HG03196 (cell line): Measurements from ENCODE around the gene PYDC1.
"Not testable (repeated sequence)": the region's sequence is repeated elsewhere in the genome, so short reads cannot be mapped to it uniquely, and the experiment has no call there.

Experiments used
- ATAC-seq: cut with Tn5 transposase; IDR thresholded peaks from one replicate; pipeline ENCODE4 v1.9.1; 2021; ENCODE audit not compliant: unreplicated experiment

Gene PYDC1

GRCh38 chr16:31223044-31223443, 6.1 kb upstream of the PYDC1 start:
- ATAC-seq: no peak

DNA sequence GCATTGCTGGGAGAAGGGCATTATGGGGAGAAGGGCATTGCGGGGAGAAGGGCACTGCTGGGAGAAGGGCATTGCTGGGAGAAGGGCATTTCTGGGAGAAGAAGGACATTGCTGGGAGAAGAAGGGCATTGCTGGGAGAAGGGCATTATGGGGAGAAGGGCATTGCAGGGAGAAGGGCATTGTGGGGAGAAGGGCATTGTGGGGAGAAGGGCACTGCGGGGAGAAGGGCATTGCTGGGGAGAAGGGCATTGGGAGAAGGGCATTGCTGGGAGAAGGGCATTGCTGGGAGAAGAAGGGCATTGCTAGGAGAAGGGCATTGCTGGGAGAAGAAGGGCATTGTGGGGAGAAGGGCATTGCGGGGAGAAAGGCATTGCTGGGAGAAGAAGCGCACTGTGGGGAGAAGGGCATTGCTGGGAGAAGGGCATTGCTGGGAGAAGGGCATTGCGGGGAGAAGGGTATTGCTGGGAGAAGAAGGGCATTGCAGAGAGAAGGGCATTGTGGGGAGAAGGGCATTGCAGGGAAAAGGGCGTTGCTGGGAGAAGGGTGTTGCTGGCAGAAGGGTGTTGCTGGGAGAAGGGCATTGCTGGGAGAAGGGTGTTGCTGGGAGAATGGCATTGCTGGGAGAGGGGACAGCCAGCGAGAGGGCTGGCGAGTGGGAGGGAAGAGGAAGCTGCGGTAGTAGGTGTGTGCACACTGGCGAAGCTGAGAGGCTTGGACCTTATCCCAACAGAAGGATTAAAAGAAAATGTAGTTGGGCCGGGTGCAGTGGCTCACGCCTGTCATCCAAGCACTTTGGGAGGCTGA, 4.6 kb upstream of the PYDC1 start:
- ATAC-seq: no peak

- ATAC-seq: no peak
Measured at GRCh38 chr16:31219154-31219741, 2.3 kb upstream of the PYDC1 start.

DNA sequence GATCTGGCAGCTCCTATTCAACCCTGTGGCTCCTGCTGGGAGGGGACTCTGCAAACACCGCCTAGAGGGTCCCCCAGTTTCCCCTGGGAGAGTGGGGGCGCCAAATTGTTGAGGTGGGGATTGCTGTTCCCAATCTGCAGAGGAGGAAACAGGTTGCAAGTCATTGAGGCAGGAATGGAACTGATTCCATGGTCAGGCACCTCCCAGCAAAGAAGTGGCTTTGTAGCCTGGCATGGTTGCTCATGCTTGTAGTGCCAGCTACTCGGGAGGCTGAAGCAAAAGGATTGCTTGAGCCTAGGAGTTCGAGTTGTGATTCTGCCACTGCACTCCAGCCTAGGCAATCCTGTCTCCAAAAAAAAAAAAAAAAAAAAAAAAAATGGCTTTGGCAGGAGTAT, 198 bp upstream of the PYDC1 start:
- no peak for ATAC-seq

- no peak for ATAC-seq
Measured at GRCh38 chr16:31215287-31216162, 1.4 kb downstream of the PYDC1 start.

DNA sequence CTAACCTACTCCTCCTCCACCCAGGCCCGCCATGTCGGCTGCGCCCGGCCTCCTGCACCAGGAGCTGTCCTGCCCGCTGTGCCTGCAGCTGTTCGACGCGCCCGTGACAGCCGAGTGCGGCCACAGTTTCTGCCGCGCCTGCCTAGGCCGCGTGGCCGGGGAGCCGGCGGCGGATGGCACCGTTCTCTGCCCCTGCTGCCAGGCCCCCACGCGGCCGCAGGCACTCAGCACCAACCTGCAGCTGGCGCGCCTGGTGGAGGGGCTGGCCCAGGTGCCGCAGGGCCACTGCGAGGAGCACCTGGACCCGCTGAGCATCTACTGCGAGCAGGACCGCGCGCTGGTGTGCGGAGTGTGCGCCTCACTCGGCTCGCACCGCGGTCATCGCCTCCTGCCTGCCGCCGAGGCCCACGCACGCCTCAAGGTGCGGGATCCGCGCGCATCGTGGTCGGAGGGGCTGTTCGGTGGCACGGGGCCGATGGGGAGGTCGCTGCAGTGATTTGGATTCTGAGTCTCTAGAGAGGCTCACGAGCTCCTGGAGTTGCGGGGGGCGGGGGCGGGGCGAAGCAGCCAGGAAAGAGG, 2.1 kb downstream of the PYDC1 start:
- no peak for ATAC-seq

GRCh38 chr16:31213877-31214707, 2.8 kb downstream of the PYDC1 start, which contains the start of gene TRIM72:
Gene TRIM72, plus strand, starts transcription at chr16:31214119. Its CDS starts 620 bp downstream, at chr16:31214739.
- ATAC-seq: no peak

- ATAC-seq: no peak
Measured at GRCh38 chr16:31213342-31213741, 3.6 kb downstream of the PYDC1 start.

- no peak for ATAC-seq
Measured at GRCh38 chr16:31206776-31207175, 10.2 kb downstream of the PYDC1 start.

DNA sequence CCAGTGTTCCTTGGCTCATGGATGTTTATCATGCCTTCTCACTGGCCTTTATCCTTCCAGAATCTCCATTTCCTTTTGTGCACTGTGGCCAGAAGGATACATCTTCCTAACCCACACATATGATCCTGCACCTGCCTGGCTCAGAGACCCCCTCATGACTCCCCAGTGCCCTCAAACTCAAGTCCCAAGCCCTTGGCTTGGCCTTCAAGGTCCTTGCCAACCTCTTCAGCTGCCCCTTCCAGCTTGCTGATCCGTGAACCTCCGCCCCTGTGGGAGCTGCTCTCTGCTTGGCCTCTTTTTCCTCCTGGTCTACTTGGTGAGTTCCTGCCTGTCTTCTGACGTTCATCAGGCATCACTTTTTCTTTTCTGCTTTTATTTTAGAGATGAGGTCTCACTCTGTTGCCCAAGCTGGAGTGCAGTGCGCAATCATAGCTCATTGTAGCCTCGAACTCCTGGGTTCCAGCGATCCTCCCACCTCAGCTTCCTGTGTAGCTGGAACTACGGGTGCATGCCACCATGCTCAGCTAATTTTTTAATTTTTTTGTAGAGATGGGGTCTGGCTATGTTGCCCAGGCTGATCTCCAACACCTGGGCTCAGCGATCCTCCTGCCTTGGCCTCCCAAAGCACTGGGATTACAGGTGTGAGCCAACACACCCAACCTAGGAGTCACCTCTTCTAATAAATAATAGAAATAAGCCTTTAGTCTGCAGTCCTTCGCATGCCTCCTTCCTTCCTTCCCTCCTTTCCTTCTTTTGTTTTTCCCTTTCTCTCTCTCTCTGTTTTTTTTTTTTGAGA, 11.9 kb downstream of the PYDC1 start:
- ATAC-seq: no peak

DNA sequence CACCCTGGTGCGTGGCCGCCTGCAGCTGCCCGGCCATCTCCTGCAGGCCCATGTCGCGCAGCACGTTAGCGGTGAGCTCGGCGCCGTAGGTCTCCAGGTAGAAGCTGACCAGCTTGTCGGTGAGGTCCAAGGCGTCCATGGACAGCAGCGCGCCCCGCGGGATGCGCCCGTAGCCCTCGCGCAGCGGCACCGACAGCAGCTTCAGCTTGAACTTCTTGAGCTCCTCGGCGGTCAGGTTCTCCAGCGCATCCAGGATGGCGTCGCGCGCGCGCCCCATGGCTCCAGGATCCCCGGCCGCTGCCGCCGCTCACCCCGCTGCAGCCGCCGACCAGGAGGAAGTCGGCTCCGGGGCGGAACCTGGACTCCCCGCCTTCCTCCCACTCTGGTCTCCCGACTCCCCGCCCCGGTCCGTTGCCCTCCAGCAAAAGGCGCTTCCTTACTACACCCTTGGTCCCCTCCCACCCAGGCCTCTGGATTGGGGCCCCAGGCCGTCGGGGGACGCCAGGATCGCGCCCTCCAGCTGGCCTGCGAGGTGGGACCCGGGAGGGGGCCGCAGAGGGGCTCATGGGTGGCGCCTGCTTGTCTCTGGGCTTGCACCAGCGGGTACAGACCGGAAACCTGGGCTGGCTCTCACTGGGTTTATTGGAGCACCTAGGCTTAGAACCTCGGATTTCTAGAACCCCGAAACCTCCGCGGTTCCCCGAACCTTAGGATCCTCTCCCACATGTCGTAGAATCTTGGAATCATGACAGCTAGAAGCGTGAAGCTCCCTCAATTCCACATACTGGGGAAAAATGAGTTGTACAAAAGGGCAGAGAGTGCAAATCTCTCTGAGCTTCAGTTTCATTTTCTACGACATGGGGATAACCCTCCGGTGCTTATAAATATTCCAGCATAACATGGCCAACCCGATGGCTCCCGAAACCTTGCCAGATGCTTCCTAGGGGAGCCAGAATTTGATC, 14.2 kb downstream of the PYDC1 start, which contains the start of gene PYCARD:
Gene PYCARD (minus strand): TSS at position 347 of the 962 bp plus-strand sequence. CDS start 70 bp downstream, at position 277.
- no peak for ATAC-seq

- no peak for ATAC-seq
Measured at GRCh38 chr16:31201582-31202413, 15.1 kb downstream of the PYDC1 start.

DNA sequence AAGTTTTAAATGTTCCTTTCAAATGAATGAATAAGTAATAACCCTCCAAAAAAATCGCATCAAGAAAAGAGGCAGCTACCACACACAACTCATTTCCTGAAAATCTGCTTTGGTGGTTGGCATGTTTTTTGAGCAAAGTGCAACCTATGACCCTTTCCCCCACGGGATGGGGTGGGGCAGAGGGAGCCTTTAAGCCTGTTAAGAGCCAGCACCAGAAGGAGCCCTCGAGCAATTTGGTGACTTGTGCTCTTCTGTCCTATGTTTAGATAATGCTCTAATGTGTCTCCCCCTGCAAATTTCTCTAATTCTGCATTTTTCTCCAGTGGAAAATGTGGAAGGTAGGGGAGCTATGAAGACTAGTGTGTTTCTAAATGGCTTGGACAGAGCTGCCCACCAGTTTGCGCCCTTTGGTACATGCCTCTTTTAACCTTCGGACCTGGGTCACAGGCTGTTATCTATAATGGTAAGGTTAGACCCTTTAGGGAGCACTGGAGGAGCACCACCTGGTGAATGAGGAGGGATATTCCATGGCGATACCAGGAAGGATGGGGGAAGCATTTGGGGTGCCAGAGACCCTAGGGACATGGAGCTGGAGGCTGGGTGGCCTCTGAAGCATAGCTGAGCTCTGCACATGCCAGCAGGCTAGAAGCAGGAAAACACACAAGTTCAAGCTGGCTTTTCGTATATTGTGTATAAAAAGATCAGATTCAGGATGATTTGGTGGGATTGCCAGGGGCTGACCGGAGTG, 15.9 kb downstream of the PYDC1 start:
- no peak for ATAC-seq

DNA sequence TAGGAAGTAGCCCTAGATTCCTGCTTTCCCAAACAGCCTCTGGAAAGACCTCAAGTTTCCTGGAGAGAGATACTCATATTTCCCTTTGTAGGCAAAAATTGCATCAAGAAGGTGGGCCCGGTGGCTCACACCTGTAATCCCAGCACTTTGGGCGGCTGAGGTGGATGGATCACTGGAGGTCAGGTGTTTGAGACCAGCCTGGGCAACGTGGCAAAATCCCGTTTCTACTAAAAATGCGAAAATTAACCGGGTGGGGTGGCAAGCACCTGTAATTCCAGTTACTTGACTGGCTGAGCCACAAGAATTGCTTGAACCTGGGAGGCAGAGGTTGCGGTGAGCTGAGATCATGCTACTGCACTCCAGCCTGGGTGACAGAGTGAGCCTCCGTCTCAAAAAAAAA, 16.8 kb downstream of the PYDC1 start:
- ATAC-seq: not testable (repeated sequence)

DNA sequence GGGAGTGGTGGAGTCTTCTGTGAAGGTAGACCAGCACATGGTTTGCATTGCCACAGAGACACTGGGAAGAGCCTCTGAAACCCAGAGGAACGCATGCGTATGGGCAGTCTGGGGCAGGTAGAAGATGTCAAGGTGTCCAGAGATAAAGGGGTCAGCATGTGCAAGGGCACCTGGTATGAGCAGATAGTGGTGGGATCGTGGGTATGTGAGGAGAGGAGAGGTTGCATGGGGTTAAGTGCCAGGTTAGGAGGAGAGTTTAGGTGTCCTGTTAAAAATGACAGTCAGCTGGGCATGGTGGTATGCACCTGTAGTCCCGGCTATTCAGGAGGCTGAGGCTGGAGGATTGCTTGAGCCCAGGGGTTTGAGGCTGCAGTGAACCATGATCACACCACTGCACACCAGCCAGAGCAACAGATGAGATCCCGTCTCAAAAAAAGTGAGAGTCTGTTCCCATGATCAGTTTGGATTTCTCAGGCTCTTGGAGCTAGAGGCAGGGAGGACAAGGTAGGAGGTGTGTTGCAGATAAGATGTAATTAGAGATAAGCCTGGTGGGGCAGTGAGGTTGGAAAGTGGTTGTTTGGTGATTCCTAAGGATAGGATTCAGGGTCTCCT, 17.4 kb downstream of the PYDC1 start:
- no peak for ATAC-seq

GRCh38 chr16:31198207-31198882, 18.6 kb downstream of the PYDC1 start:
- ATAC-seq: no peak
